ENCODE measurements around the gene RAB34.

- no peak for TF ChIP-seq TAF1 (IDR thresholded peaks at IDR 0.05; ENCODE audit: borderline replicate concordance, low read depth, low read length)
- TF ChIP-seq POLR2A (IDR thresholded peaks at IDR 0.05; ENCODE audit: low read depth, low read length): no peak
Observed at GRCh38 chr17:28700830-28701492, 16.7 kb downstream of the RAB34 start.
